CD4-positive, alpha-beta T cell treated with Interleukin-17A for 4 hours (primary cell): ENCODE measurements around the gene KBTBD2.
A peak's percentile ranks its signal among the peaks of the same experiment; 100 is the strongest.
"Not testable (repeated sequence)": the region's sequence is repeated elsewhere in the genome, so short reads cannot be mapped to it uniquely, and the experiment has no call there.

Experiments
- DNase-seq: peaks from one replicate; pipeline ENCODE4 v3.0.0-alpha.2; 2020; ENCODE audit warnings: mixed read lengths

The KBTBD2 gene

DNA sequence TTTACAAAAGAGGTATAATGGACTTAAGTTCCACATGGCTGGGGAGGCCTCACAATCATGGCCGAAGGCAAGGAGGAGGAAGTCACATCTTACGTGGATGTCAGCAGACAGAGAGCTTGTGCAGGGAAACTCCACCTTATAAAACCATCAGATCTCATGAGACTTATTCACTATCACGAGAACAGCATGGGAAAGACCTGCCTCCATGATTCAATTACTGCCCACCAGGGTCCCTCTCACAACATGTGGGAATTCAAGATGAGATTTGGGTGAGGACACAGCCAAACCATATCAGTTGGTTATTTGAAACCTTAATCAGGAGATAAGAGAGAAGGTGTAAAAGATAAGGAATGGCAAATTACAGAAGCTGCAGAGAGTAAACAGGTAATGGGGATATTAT is 40.9 kb downstream of the KBTBD2 start:
- not testable (repeated sequence) for DNase-seq

DNA sequence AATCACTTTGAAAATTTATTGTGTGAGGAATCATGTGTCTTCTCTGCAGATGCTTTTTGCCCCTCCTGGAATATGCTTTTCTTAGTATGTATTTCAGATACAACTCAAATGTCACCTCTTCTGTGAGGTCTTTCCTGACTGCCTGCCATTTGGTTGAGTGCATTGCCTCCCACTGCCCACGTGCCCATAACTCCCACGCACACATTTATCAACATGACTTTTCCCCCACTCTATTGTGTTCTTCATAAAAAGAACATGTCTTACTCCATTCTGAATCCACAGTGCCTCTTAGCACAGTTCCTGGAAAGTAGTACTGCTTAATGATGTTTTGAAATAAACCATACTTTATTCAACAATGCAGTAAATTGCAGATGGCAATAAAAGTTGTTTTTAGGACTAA is 42.9 kb downstream of the KBTBD2 start:
- not testable (repeated sequence) for DNase-seq

DNA sequence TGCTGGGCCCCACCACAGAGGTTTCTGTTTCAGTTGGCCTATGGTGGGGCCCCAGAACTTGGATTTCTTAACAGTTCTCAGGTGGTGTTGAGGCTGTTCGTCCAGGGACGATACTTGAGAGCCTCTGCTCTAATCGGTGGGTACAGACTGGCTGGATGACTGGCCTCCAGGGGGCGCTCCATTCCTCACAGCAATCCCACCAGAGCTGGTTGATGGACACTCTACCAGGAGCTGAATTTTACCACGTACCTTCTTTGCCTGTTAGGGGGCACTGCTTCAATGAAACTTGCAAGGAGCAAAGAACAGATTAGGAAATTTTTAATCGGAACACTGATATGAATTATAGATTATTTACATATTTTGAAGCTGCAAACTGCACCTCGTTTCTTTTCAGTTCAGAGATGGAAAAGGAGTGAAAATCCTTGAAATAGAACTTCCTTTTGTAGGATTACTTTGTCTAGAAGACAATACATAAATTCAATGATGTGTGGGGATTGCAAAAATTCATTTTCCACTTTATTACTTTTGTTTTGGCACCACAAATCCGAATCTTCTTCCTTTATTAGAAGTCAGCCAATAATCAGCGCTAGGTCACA is 44.8 kb downstream of the KBTBD2 start:
- peak; percentile 97 for DNase-seq

DNA sequence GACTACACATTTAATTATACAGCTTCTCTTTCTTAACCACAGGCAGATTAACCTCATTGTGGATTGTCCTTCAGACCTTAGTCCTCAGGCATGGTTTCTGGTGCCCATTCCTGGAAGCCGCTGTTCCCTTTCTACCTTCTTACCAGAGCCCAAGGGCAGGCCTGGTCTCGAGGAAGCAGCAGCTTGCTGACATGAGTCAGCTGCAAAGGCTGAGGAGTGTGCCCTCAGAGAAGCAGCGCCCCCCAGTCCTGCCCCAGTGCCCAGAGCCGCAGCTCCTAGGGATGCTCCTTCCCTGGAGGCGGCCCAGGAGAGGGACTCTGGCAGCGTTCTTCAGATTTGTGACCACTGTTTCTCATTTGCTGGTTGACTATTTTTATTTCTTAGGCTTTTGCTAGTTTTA is 46.8 kb downstream of the KBTBD2 start:
- DNase-seq: not testable (repeated sequence)

DNA sequence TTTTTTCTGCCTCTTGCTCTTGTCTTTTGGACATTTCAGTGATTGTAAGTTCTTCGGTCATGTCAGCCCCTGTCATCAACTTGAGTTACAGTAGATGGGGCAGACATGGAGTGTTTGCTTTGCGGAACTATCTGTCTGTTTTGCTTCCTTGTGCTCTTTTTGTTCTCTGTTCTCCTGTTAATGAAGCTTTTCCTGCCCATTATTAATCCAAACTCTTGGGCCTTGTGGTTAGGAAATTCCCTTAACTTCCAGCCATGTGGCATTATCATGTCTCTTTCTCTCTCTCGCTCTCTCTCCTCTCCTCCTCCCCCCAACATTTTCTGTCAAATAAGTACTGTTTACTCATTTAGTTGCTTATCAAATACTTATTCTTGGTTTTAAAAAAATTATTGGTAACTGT is 47.8 kb downstream of the KBTBD2 start:
- not testable (repeated sequence) for DNase-seq

DNA sequence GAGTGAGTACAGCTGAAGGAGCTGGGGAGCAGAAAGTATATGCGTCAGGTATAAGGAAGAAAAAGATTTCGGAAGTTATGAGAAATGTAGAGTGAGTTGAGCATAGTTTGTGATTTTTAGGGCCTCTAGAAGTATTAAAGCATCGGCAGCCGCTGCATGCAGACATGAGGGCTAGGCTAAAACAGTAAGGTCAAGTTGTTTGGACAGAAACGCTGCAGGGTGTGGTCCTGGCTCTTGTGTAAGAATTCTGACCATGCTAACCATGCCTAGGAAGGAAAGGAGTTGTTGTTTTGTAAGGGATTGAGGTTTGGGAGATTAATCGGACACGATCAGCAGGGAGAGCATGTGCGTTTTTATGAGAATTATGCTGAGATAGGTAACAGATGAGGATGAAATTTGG is 51.7 kb downstream of the KBTBD2 start:
- DNase-seq: not testable (repeated sequence)

DNA sequence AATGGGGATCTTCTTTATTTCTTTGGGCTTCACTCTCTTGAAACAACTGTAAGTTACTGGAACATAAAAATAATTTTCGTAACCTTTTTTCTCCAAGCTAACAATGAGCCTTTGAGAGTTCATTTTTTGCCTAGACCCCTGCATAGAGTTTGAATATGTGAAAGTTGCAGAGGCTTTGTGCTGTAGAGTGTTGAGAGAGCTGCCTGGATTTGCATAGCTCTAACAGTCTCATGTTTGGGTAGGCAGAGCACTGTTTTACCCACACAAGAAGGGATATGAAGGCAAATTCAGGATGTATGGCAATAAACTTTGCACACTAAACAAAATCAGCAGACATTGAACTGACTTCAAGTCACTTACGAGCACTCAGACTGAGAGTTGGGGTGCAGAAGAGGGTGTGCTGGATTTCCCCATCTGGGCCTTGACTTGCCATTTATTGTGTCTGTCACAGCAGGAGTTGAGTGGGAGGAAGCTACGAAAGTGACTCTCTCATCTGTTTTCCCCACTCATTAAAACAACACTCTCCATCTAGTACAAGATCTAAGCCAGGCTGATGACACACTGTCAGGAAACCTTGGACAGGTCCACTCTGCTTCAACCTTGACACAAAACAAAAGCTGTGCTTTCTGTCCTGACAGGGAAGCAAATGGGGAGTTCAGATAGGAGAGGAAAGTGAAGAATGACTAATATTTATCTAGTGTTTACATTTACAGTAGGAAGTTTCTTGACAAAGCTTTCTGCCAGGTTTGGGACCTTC is 62.4 kb downstream of the KBTBD2 start:
- DNase-seq: not testable (repeated sequence)
